Effector memory CD8-positive, alpha-beta T cell (primary cell): ENCODE results near the gene INHBB.
"Not testable (repeated sequence)": the region's sequence is repeated elsewhere in the genome, so short reads cannot be mapped to it uniquely, and the experiment has no call there.

Experiments
- ATAC-seq: fragments of 150-1000 bp; cut with Tn5 transposase; replicated peaks from 2 replicates; pipeline ENCODE4 v1.10.0; 2021; ENCODE audit warnings: mild to moderate bottlenecking, moderate library complexity
- DNase-seq, 3 experiments: peaks; one replicate each; pipeline ENCODE4 v3.0.0; 2021
- H3K27ac Mint-ChIP-seq, 2 donors: one replicate each; pipeline ENCODE4 v1.8.0; 2022; ENCODE audit warnings: mild to moderate bottlenecking in 2 of 2, mixed read lengths in 2 of 2, moderate library complexity in 2 of 2
- H3K27me3 Mint-ChIP-seq, 2 donors: one replicate each; pipeline ENCODE4 v1.8.0; 2022; ENCODE audit warnings: mixed read lengths in 2 of 2
- H3K36me3 Mint-ChIP-seq: one replicate; pipeline ENCODE4 v1.8.0; 2022; ENCODE audit warnings: mild to moderate bottlenecking, moderate library complexity, mixed read lengths; ENCODE audit not compliant: insufficient read depth
- H3K4me1 Mint-ChIP-seq, 2 donors: one replicate each; pipeline ENCODE4 v1.8.0; 2022; ENCODE audit warnings: low read depth in 2 of 2, mixed read lengths in 2 of 2
- H3K4me3 Mint-ChIP-seq, 2 donors: one replicate each; pipeline ENCODE4 v1.8.0; 2022; ENCODE audit warnings: mild to moderate bottlenecking in 2 of 2, mixed read lengths in 2 of 2, moderate library complexity in 2 of 2
- H3K9me3 Mint-ChIP-seq, 2 donors: one replicate each; pipeline ENCODE4 v1.8.0; 2022; ENCODE audit warnings: mixed read lengths in 2 of 2

INHBB gene

GRCh38 chr2:120388222-120389035, 42.5 kb downstream of the INHBB start:
- H3K27ac Mint-ChIP-seq = no peak overlapping the region
- no peak for ATAC-seq
- H3K4me3 Mint-ChIP-seq = no peak overlapping the region
- H3K4me1 Mint-ChIP-seq = no peaks in the 10 kb centered on the region
- H3K36me3 Mint-ChIP-seq = no peaks in the 10 kb centered on the region
- no peak for DNase-seq
- H3K27me3 Mint-ChIP-seq = peaks cover 0 to 2% of the 10 kb centered on the region in 2 donors
- H3K9me3 Mint-ChIP-seq = no peaks in the 10 kb centered on the region

GRCh38 chr2:120389036-120389391, 43.1 kb downstream of the INHBB start:
- no peaks in the 10 kb centered on the region for H3K4me1 Mint-ChIP-seq
- ATAC-seq = no peak
- no peak overlapping the region for H3K4me3 Mint-ChIP-seq
- H3K27me3 Mint-ChIP-seq = peaks cover 0 to 8% of the 10 kb centered on the region in 2 donors
- no peaks in the 10 kb centered on the region for H3K9me3 Mint-ChIP-seq
- H3K36me3 Mint-ChIP-seq = no peaks in the 10 kb centered on the region
- DNase-seq = no peak
- no peak overlapping the region for H3K27ac Mint-ChIP-seq

DNA sequence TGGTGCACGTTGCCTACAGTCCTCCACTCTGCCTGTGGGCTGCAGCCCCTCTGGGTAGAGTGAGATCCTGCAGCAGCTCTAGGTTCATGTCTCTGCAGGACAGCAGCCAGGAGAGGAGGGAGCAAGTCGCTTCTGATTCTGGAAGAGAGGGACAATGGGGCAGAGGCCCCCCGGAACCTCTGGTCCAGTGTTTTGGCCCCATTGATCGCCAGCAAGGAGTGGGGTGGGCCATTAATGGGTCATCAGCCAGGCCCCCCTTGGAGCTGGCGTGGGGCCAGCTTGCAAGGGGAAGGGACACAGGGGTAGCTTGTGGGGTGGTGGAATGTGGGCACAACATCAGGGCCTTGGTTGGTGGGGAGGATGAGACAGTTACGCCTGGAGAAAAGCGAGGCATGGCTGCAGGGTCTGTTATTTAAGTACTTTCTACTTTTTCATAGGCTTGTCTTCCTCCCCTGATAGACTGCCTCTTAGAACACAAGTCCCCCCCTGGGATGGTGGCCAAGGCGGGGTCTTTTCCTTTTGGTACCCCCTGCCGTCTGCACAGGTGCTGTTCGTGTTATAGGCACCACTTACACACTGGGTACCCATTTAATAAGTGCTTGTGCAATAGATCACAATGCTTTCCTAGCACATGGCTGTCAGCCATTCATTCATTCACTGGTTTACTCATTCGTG, 44.6 kb downstream of the INHBB start:
- Mint-ChIP-seq H3K36me3 (no peaks in the 10 kb centered on the region), H3K9me3 (no peaks in the 10 kb centered on the region), H3K4me1 (no peaks in the 10 kb centered on the region), H3K4me3 (no peak overlapping the region), H3K27me3 (peaks cover 0 to 20% of the 10 kb centered on the region in 2 donors), H3K27ac (no peak overlapping the region)
- no peak for ATAC-seq
- DNase-seq = no peak

- peaks cover 0 to 27% of the 10 kb centered on the region in 2 donors for H3K27me3 Mint-ChIP-seq
- not testable (repeated sequence) for H3K9me3 Mint-ChIP-seq, H3K4me1 Mint-ChIP-seq, H3K36me3 Mint-ChIP-seq, H3K4me3 Mint-ChIP-seq, DNase-seq, H3K27ac Mint-ChIP-seq, ATAC-seq
Measured at GRCh38 chr2:120391382-120391781, 45.4 kb downstream of the INHBB start.

DNA sequence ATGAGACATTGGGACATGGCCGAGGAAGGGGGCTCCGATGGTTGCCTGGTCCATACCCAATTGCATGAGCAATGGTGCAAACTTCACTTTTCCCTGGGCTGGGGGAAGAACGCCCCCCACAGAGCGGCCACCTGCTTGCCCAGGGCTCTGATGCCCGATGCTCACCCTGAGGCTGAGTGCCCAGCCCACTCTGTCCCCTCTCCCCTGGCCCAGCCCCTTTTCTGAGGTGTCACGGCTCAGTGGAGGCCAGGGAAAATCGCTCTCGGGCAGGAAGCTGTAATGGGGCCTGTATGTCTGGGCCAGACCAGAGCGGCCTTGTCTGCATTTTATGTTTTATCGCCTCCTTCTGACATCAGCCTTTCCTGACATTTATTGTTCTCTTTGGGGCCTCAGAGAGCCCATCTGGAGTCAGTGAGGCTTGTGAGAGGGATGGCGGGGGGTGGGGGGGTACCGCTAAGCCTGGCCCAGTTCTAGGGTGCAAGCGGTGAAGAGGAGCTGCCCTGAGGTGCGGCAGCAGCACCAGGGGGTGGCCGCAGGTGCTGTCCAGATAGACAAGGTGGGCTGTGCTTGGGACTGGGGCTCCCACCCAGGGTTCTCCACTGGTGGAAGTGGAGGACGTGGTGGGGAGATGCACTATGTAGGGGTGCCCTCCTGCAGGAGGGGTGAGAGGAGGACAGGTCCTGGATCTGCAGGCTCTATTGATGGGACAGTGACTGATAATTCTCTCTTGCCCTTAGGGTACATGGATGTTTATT, 46.2 kb downstream of the INHBB start:
- no peaks in the 10 kb centered on the region for H3K36me3 Mint-ChIP-seq
- no peak for ATAC-seq
- H3K4me1 Mint-ChIP-seq = no peaks in the 10 kb centered on the region
- H3K4me3 Mint-ChIP-seq = no peak overlapping the region
- no peak for DNase-seq
- peaks cover 4 to 34% of the 10 kb centered on the region in 2 donors for H3K27me3 Mint-ChIP-seq
- no peak overlapping the region for H3K27ac Mint-ChIP-seq
- no peaks in the 10 kb centered on the region for H3K9me3 Mint-ChIP-seq

GRCh38 chr2:120392923-120393322, 47.0 kb downstream of the INHBB start:
- peaks cover 13 to 42% of the 10 kb centered on the region in 2 donors for H3K27me3 Mint-ChIP-seq
- H3K4me1 Mint-ChIP-seq = no peaks in the 10 kb centered on the region
- H3K4me3 Mint-ChIP-seq = no peak overlapping the region
- no peak overlapping the region for H3K27ac Mint-ChIP-seq
- no peaks in the 10 kb centered on the region for H3K36me3 Mint-ChIP-seq
- no peaks in the 10 kb centered on the region for H3K9me3 Mint-ChIP-seq
- DNase-seq = no peak
- no peak for ATAC-seq

DNA sequence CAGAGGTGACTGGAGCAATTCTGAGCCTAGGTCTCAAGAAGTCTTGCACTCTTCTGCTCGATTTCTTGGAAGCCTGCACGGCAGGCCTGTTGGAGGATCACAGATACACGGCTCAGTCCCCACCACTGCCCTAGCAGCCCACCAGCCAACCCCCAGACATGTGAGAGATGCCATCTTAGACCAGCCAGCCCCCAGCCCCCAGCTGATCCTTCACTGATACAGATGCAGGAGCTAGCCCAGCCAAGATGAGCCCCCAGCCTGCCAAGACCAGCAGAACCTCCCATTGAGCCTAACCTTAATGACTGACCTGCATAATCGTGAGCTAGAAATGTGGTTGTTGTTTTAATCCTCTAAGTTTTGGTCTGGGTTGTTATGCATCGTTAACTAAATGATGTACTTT, 47.5 kb downstream of the INHBB start:
- Mint-ChIP-seq H3K4me1 (peaks cover 0 to 4% of the 10 kb centered on the region in 2 donors), H3K9me3 (no peaks in the 10 kb centered on the region), H3K27ac (no peak overlapping the region), H3K4me3 (no peak overlapping the region), H3K27me3 (peaks cover 18 to 47% of the 10 kb centered on the region in 2 donors), H3K36me3 (no peaks in the 10 kb centered on the region)
- ATAC-seq (no peak), DNase-seq (no peak)

GRCh38 chr2:120394764-120395163, 48.8 kb downstream of the INHBB start:
- no peak for ATAC-seq
- Mint-ChIP-seq H3K9me3 (no peaks in the 10 kb centered on the region), H3K27ac (no peak overlapping the region), H3K4me1 (peaks cover 0 to 4% of the 10 kb centered on the region in 2 donors), H3K27me3 (peaks cover 21 to 59% of the 10 kb centered on the region in 2 donors), H3K36me3 (no peaks in the 10 kb centered on the region), H3K4me3 (no peak overlapping the region)
- no peak for DNase-seq

GRCh38 chr2:120395221-120396012, 49.5 kb downstream of the INHBB start:
- DNase-seq (no peak), ATAC-seq (no peak)
- H3K4me3 Mint-ChIP-seq = no peak overlapping the region
- no peaks in the 10 kb centered on the region for H3K36me3 Mint-ChIP-seq
- H3K9me3 Mint-ChIP-seq = no peaks in the 10 kb centered on the region
- H3K27ac Mint-ChIP-seq = no peak overlapping the region
- peaks cover 0 to 4% of the 10 kb centered on the region in 2 donors for H3K4me1 Mint-ChIP-seq
- peaks cover 21 to 65% of the 10 kb centered on the region in 2 donors for H3K27me3 Mint-ChIP-seq

DNA sequence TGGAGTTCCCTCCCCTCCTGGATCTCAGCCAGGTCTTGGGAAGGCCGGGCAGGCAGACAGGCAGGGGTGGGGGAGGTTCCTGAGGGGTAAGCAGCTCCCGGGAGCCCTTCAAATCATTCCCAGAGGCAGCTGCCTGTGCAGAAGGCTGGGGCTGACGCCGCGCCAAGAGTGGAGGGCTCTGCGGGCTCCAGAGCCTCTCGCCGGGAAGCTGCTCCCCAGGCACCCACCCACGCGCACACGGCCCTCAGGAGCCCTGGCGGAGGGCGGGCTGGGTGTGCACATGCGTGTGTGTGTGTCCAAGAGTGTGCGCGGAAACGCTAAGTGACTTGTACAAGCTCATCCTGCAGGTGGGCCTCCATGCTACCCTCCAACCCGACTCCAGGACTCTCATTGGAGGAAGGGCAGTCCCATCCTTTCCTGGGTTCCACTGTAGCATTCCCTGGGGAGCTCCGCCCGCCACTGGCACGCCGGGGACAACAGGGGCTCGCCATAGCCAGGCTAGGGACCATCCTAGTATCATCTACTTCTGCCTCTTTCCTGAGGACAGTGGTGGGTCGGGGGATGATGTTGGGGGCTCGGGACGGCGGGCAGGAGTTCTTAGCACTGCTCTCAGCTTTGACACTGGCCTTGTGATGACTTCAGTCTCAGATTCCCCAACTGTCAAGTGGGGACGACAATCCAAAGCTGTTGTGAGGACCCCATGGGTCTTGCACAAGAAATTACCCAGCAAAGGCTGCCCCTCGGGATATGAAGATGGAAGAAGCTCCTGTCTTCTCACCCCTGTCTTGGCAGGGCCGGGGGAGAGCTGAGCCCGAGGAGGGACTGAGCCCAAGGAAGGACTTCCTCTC, 50.3 kb downstream of the INHBB start:
- Mint-ChIP-seq H3K27ac (no peak overlapping the region), H3K27me3 (peaks cover 29 to 73% of the 10 kb centered on the region in 2 donors), H3K4me3 (no peak overlapping the region), H3K9me3 (no peaks in the 10 kb centered on the region), H3K4me1 (peaks cover 0 to 4% of the 10 kb centered on the region in 2 donors), H3K36me3 (no peaks in the 10 kb centered on the region)
- DNase-seq (no peak), ATAC-seq (no peak)

DNA sequence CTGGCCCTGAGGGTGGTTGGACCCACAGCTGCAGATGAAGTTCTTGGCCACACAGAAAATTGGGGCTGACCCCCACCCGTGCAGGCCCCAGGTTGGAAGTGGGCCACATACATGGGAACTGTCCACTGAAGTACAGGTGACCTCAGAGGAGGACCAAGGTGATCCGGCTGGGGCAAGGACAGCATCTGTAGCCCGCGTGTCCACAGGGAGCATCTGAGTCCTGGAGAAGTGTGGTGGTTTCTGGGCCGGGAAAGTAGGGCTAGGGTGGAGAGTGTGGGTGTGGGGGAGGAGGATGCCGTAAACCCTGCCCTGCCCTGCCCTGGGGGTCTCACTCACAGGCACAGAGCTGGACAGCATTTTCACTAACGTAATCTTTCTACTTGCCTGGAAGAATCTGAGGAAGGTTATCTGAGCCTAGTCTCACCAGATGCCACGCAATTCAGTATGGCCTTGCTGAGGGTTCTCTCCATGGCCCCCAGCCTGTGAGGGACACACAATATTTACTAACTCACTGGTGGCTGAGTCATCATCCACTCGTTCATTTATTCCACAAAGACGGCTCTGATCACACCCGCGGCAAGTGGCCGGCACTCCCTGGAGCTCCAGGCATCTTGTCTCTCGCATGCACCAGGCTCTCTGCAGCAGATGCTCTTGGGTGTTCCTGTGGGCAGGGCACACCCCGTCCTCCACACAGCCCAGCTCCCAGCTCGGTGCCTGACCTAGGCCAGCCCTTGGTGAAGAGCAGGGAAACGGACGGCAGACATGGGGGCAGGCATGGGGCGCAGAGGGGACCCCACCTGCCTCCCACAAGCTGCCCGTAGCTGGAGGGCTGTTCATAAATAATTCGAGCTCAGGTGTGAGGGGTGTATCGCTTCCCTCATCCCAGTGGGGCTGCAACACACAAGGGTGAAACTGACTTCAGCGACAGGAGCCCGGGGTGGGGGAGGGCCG, 51.2 kb downstream of the INHBB start:
- Mint-ChIP-seq H3K27ac (no peak overlapping the region), H3K27me3 (peaks cover 32 to 77% of the 10 kb centered on the region in 2 donors), H3K9me3 (no peaks in the 10 kb centered on the region), H3K4me1 (peaks cover 0 to 4% of the 10 kb centered on the region in 2 donors), H3K4me3 (no peak overlapping the region), H3K36me3 (no peaks in the 10 kb centered on the region)
- ATAC-seq (no peak), DNase-seq (no peak)
